Activated T-helper 2 cell treated with anti-CD3 and anti-CD28 coated beads, Interferon-gamma antibody, Interleukin-2, Interleukin-4, amounts not matched to agents 10 μg/mL and 5 μg/mL and 100 μg/mL, durations not matched to agents 14 hours and 24 hours and 36 hours (primary cell): ENCODE measurements around the gene HSPA2. TPM values are rescaled to one million over a fixed set of nuclear protein-coding genes. Genes with fewer than 3 reads are reported as not detected.

Source experiments
- DNase-seq: peaks from one replicate; pipeline ENCODE4 v3.0.0; 2021; ENCODE audit warnings: low spot score
- H3K27ac Mint-ChIP-seq: one replicate; pipeline ENCODE4 v1.8.0; 2021; ENCODE audit warnings: mixed read lengths
- H3K27me3 Mint-ChIP-seq: one replicate; pipeline ENCODE4 v1.8.0; 2021; ENCODE audit warnings: low read depth, mixed read lengths
- H3K36me3 Mint-ChIP-seq: one replicate; pipeline ENCODE4 v1.8.0; 2021; ENCODE audit warnings: low read depth, mixed read lengths
- H3K4me1 Mint-ChIP-seq: one replicate; pipeline ENCODE4 v1.8.0; 2021; ENCODE audit warnings: low read depth, mixed read lengths
- H3K4me3 Mint-ChIP-seq: one replicate; pipeline ENCODE4 v1.8.0; 2021; ENCODE audit warnings: low read depth, mild to moderate bottlenecking, moderate library complexity, mixed read lengths
- H3K9me3 Mint-ChIP-seq: one replicate; pipeline ENCODE4 v1.8.0; 2021; ENCODE audit warnings: mixed read lengths
- intact Hi-C: fragments of 100-400 bp; cut with micrococcal nuclease; formaldehyde crosslinking; loops from one replicate; pipeline ENCODE4 v1.15.1; 2023
- total RNA-seq: library from RNA; stranded (reverse); gene quantifications from 2 replicates; pipeline ENCODE4 v1.2.3, GENCODE V29; 2022

Gene HSPA2
- 6.6 and 7.1 TPM in 2 replicates for total RNA-seq

GRCh38 chr14:64540208-64541202 lies at the start of gene HSPA2:
HSPA2 (plus strand) TSS chr14:64540741; CDS start chr14:64540850, 109 bp downstream.
- H3K4me3 Mint-ChIP-seq, result peak within 1 kb of the TSS; percentile 93
- peaks cover 8% of the 10 kb centered on the region for H3K9me3 Mint-ChIP-seq
- H3K27ac Mint-ChIP-seq, result peak within 1 kb of the TSS; percentile 78
- intact Hi-C loops, result loop anchor here (1.0 to 5.0 kb wide), 5 partner anchors 9 to 162 kb away; partner anchors contain the start of genes PLEKHG3, PPP1R36 and ZBTB25
- peaks cover 14% of the 10 kb centered on the region for H3K36me3 Mint-ChIP-seq
- peaks cover 27% of the 10 kb centered on the region for H3K4me1 Mint-ChIP-seq
- H3K27me3 Mint-ChIP-seq, result peaks cover 42% of the 10 kb centered on the region
- peak; percentile 95 for DNase-seq

DNA sequence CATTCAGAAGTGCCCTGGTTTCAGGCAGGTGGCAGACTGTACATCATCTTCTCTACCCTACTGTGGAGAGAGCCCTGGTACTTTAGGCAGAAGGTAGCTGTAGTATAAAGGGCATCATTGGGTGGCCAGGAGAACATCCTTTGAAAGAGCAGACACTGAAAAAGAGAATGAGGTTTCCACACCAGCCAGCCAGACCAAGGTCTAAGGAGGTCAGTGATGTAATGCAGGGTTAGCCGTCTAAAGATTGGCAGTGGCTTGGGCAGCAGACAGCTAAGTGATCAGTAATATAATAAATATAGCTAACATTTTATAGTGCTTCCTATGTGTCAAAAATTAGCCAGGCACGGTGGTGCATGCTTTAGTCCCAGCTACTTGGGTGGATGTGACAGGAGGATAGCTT lies 48.9 kb upstream of the HSPA2 start:
- Mint-ChIP-seq H3K4me1 (peaks cover 29% of the 10 kb centered on the region), H3K4me3 (no peak overlapping the region), H3K9me3 (no peaks in the 10 kb centered on the region), H3K36me3 (peaks cover 70% of the 10 kb centered on the region), H3K27ac (no peak overlapping the region), H3K27me3 (no peaks in the 10 kb centered on the region)
- intact Hi-C loops, result no loop called here
- no peak for DNase-seq

GRCh38 chr14:64493455-64493854 lies 47.1 kb upstream of the HSPA2 start:
- peaks cover 36% of the 10 kb centered on the region for H3K4me1 Mint-ChIP-seq
- H3K9me3 Mint-ChIP-seq, result no peaks in the 10 kb centered on the region
- no peaks in the 10 kb centered on the region for H3K27me3 Mint-ChIP-seq
- H3K27ac Mint-ChIP-seq, result peak overlapping the region; percentile 2
- intact Hi-C loops, result no loop called here
- H3K4me3 Mint-ChIP-seq, result no peak overlapping the region
- H3K36me3 Mint-ChIP-seq, result peaks cover 63% of the 10 kb centered on the region
- DNase-seq, result no peak

GRCh38 chr14:64495252-64495651 lies 45.3 kb upstream of the HSPA2 start:
- H3K4me1 Mint-ChIP-seq, result peaks cover 49% of the 10 kb centered on the region
- intact Hi-C loops, result no loop called here
- no peaks in the 10 kb centered on the region for H3K9me3 Mint-ChIP-seq
- H3K27me3 Mint-ChIP-seq, result no peaks in the 10 kb centered on the region
- peaks cover 74% of the 10 kb centered on the region for H3K36me3 Mint-ChIP-seq
- DNase-seq, result no peak
- H3K27ac Mint-ChIP-seq, result no peak overlapping the region
- no peak overlapping the region for H3K4me3 Mint-ChIP-seq

- intact Hi-C loops, result no loop called here
- H3K36me3 Mint-ChIP-seq, result peaks cover 62% of the 10 kb centered on the region
- H3K9me3 Mint-ChIP-seq, result no peaks in the 10 kb centered on the region
- no peak for DNase-seq
- peaks cover 52% of the 10 kb centered on the region for H3K4me1 Mint-ChIP-seq
- H3K4me3 Mint-ChIP-seq, result no peak overlapping the region
- H3K27ac Mint-ChIP-seq, result no peak overlapping the region
- H3K27me3 Mint-ChIP-seq, result no peaks in the 10 kb centered on the region
Measured at GRCh38 chr14:64496764-64497163, 43.8 kb upstream of the HSPA2 start.

DNA sequence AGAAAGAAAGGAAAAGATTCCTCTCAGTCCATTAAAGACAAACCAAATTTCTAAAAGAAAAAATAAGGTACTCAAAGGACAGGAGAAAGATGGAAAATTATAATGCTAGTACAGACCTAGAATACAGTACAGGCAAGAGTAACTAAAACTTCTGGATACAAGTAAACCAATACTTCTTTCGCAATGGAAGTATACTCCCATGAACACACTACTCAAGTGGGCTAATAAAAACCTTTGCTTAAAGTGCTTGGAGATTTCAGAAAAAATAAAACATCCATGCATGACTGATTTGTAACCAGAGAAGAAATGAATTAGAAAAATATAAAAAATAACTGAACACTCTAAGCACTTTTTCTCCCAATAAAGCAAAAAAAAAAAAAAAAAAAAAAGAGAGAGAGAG lies 40.5 kb upstream of the HSPA2 start:
- peak overlapping the region; percentile 56 for H3K4me3 Mint-ChIP-seq
- peaks cover 52% of the 10 kb centered on the region for H3K36me3 Mint-ChIP-seq
- H3K27ac Mint-ChIP-seq, result peak overlapping the region; percentile 47
- H3K9me3 Mint-ChIP-seq, result no peaks in the 10 kb centered on the region
- no peaks in the 10 kb centered on the region for H3K27me3 Mint-ChIP-seq
- intact Hi-C loops, result loop anchor here (5.0 to 10.0 kb wide), 4 partner anchors 135 to 1025 kb away; partner anchors contain the start of genes SYNE2 and WDR89
- H3K4me1 Mint-ChIP-seq, result peaks cover 43% of the 10 kb centered on the region
- DNase-seq, result no peak

GRCh38 chr14:64501411-64502171 lies 39.0 kb upstream of the HSPA2 start:
- no peaks in the 10 kb centered on the region for H3K9me3 Mint-ChIP-seq
- H3K4me3 Mint-ChIP-seq, result peak overlapping the region; percentile 95
- H3K4me1 Mint-ChIP-seq, result peaks cover 47% of the 10 kb centered on the region
- no peaks in the 10 kb centered on the region for H3K27me3 Mint-ChIP-seq
- intact Hi-C loops, result loop anchor here (5.0 to 10.0 kb wide), 4 partner anchors 133 to 1027 kb away; partner anchors contain the start of genes SYNE2 and WDR89
- H3K27ac Mint-ChIP-seq, result peak overlapping the region; percentile 97
- peaks cover 58% of the 10 kb centered on the region for H3K36me3 Mint-ChIP-seq
- no peak for DNase-seq

GRCh38 chr14:64502456-64502855 lies 38.1 kb upstream of the HSPA2 start:
- DNase-seq, result no peak
- H3K27ac Mint-ChIP-seq, result peak overlapping the region; percentile 97
- H3K27me3 Mint-ChIP-seq, result no peaks in the 10 kb centered on the region
- H3K4me1 Mint-ChIP-seq, result peaks cover 47% of the 10 kb centered on the region
- H3K9me3 Mint-ChIP-seq, result no peaks in the 10 kb centered on the region
- intact Hi-C loops, result loop anchor here (5.0 to 10.0 kb wide), 4 partner anchors 132 to 1028 kb away; partner anchors contain the start of genes SYNE2 and WDR89
- H3K36me3 Mint-ChIP-seq, result peaks cover 59% of the 10 kb centered on the region
- peak overlapping the region; percentile 95 for H3K4me3 Mint-ChIP-seq

DNA sequence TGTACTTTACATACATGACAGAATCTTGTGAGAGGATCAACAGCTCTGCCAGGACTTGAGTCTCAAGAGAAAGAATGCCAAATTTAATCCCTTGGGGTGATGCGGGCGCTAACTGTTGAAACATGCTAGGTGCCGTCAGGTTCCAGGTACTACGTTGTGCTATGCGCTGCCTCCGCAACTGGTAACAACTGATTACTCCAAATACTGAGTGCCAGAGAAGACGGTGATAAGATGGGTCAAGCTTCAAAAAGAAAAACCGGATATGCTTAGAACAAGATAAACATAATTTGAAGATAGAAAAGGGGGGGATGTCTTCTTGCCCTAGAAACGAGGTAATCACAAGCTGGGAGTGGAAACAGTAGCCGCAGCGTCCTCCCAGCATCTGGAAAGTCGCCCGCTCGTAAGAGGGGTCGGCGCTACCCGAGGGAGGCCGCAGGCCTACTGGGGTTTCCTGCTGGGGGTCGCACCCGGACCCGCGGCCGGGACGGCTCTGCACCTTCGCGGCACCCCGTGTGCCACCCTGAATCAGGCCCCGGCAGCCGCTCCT lies 37.6 kb upstream of the HSPA2 start:
- no peaks in the 10 kb centered on the region for H3K9me3 Mint-ChIP-seq
- H3K4me3 Mint-ChIP-seq, result peak overlapping the region; percentile 95
- H3K4me1 Mint-ChIP-seq, result peaks cover 50% of the 10 kb centered on the region
- peak overlapping the region; percentile 97 for H3K27ac Mint-ChIP-seq
- H3K36me3 Mint-ChIP-seq, result peaks cover 59% of the 10 kb centered on the region
- intact Hi-C loops, result loop anchor here (1.0 to 10.0 kb wide), 7 partner anchors 8 to 1028 kb away; partner anchors contain the start of genes HSPA2, SYNE2 and WDR89
- H3K27me3 Mint-ChIP-seq, result no peaks in the 10 kb centered on the region
- no peak for DNase-seq

- H3K36me3 Mint-ChIP-seq, result peaks cover 57% of the 10 kb centered on the region
Measured at GRCh38 chr14:64503434-64504309, 36.9 kb upstream of the HSPA2 start, which contains the start of gene ZBTB25. ZBTB25 (minus strand) TSS chr14:64503838; CDS start chr14:64490533, 13,305 bp downstream.

GRCh38 chr14:64504310-64504896 lies 36.1 kb upstream of the HSPA2 start, which contains the start of gene ZBTB1:
ZBTB1 (plus strand) TSS chr14:64504770; CDS start chr14:64521505, 16,735 bp downstream.
- peak within 1 kb of the TSS; percentile 99 for H3K27ac Mint-ChIP-seq
- peak within 1 kb of the TSS; percentile 98 for H3K4me3 Mint-ChIP-seq
- H3K36me3 Mint-ChIP-seq, result peaks cover 57% of the 10 kb centered on the region
- peak; percentile 82 for DNase-seq
- no peaks in the 10 kb centered on the region for H3K9me3 Mint-ChIP-seq
- peaks cover 59% of the 10 kb centered on the region for H3K4me1 Mint-ChIP-seq
- no peaks in the 10 kb centered on the region for H3K27me3 Mint-ChIP-seq
- intact Hi-C loops, result loop anchor here (2.0 to 10.0 kb wide), 6 partner anchors 82 to 1030 kb away; partner anchors contain the start of genes MTHFD1, SYNE2 and WDR89

More at GRCh38 chr14:64503434-64504309, 36.9 kb upstream of the HSPA2 start, which contains the start of gene ZBTB25:
- intact Hi-C loops, result loop anchor here (1.0 to 10.0 kb wide), 9 partner anchors 8 to 1029 kb away; partner anchors contain the start of genes HSPA2, MTHFD1, SYNE2 and WDR89
- DNase-seq, result peak; percentile 95
- H3K4me1 Mint-ChIP-seq, result peaks cover 57% of the 10 kb centered on the region
- H3K9me3 Mint-ChIP-seq, result no peaks in the 10 kb centered on the region
- H3K27ac Mint-ChIP-seq, result peak within 1 kb of the TSS; percentile 99
- no peaks in the 10 kb centered on the region for H3K27me3 Mint-ChIP-seq
- peak within 1 kb of the TSS; percentile 95 for H3K4me3 Mint-ChIP-seq
